Common myeloid progenitor, CD34-positive (primary cell): ENCODE measurements around the gene PPM1H.
A peak's percentile ranks its signal among the peaks of the same experiment; 100 is the strongest.

Experiments used
- CTCF ChIA-PET: fragments of 350-600 bp; sonication (Branson Sonifier 250); formaldehyde crosslinking; loops from one replicate; lab custom pipeline; 2021; ENCODE audit warnings: antibody characterized with exemption; lab: Charles Lee
- POLR2A ChIA-PET: fragments of 350-600 bp; sonication (Branson Sonifier 250); formaldehyde crosslinking; loops from one replicate; lab custom pipeline; 2021; ENCODE audit warnings: antibody characterized with exemption; lab: Charles Lee
- DNase-seq, 3 donors: peaks; one replicate each; pipeline versions ENCODE4 v3.0.0 to v3.0.0-alpha.2; 2013
- H3K27ac ChIP-seq, 2 experiments: 1 replicate in 1 of 2; 2 replicates in 1 of 2; pipeline ENCODE4 v1.7.0; 2013; ENCODE audit warnings: inconsistent platforms in 2 of 2, low read length in 2 of 2, mild to moderate bottlenecking in 2 of 2, low read depth in 1 of 2, moderate library complexity in 1 of 2; ENCODE audit not compliant: severe bottlenecking in 2 of 2, insufficient read depth in 1 of 2, poor library complexity in 1 of 2
- H3K27me3 ChIP-seq, 5 experiments: replicated peaks in 2 of 5; 1 replicate in 3 of 5; 2 replicates in 2 of 5; pipeline versions ENCODE4 v1.6.1 to v1.7.0; 2013; ENCODE audit warnings: low read length in 4 of 5, mild to moderate bottlenecking in 2 of 5, moderate library complexity in 2 of 5, inconsistent platforms in 1 of 5; ENCODE audit not compliant: insufficient read depth in 5 of 5, control insufficient read depth in 4 of 5
- H3K36me3 ChIP-seq, 4 experiments: 1 replicate in 2 of 4; 2 replicates in 2 of 4; pipeline versions ENCODE4 v1.6.1 to v1.7.0; 2013; ENCODE audit warnings: low read length in 3 of 4, control low read depth in 1 of 4, mild to moderate bottlenecking in 1 of 4; ENCODE audit not compliant: control insufficient read depth in 4 of 4, insufficient read depth in 4 of 4
- H3K4me1 ChIP-seq, 4 experiments: 1 replicate in 3 of 4; 2 replicates in 1 of 4; pipeline versions ENCODE4 v1.6.1 to v1.7.1; 2013; ENCODE audit warnings: low read length in 3 of 4, mild to moderate bottlenecking in 3 of 4, control low read depth in 1 of 4, inconsistent platforms in 1 of 4, moderate library complexity in 1 of 4; ENCODE audit not compliant: control insufficient read depth in 4 of 4, insufficient read depth in 4 of 4; ENCODE audit errors: control extremely low read depth in 1 of 4
- H3K4me3 ChIP-seq, 7 experiments: 1 replicate in 4 of 7; 2 replicates in 3 of 7; pipeline versions ENCODE4 v1.5.1 to v1.7.0; 2013; ENCODE audit warnings: mild to moderate bottlenecking in 7 of 7, low read length in 6 of 7, moderate library complexity in 6 of 7, inconsistent platforms in 2 of 7, low read depth in 2 of 7, control low read depth in 1 of 7; ENCODE audit not compliant: insufficient read depth in 4 of 7, control insufficient read depth in 1 of 7; ENCODE audit errors: extremely low read depth in 1 of 7
- H3K9me3 ChIP-seq, 5 experiments: 1 replicate in 4 of 5; 2 replicates in 1 of 5; pipeline versions ENCODE4 v1.6.1 to v1.7.1; 2013; ENCODE audit warnings: low read length in 4 of 5, mild to moderate bottlenecking in 2 of 5, inconsistent platforms in 1 of 5, low read depth in 1 of 5, moderate library complexity in 1 of 5; ENCODE audit not compliant: control insufficient read depth in 4 of 5, insufficient read depth in 2 of 5; ENCODE audit errors: control extremely low read depth in 1 of 5
- WGBS: methylation state at CpG from one replicate; pipeline ENCODE4 v1.1.5; 2013; ENCODE audit not compliant: insufficient coverage; 5-methylcytosine and 5-hydroxymethylcytosine counted together

The PPM1H gene

GRCh38 chr12:62776997-62777396 lies 158.0 kb downstream of the PPM1H start:
- no peak overlapping the region for H3K4me3 ChIP-seq
- DNase-seq, result no peak
- H3K4me1 ChIP-seq, result peaks cover 0 to 7% (median 1%) of the 10 kb centered on the region in 4 experiments
- no peaks in the 10 kb centered on the region for H3K27me3 ChIP-seq
- H3K27ac ChIP-seq, result no peak overlapping the region
- no peaks in the 10 kb centered on the region for H3K9me3 ChIP-seq
- peaks cover 0 to 4% (median 0%) of the 10 kb centered on the region in 4 experiments for H3K36me3 ChIP-seq
- CTCF ChIA-PET, result no interaction called here
- 100% methylated on average over 1 of the region's 2 CpGs for WGBS
- POLR2A ChIA-PET, result no interaction called here

GRCh38 chr12:62776575-62776974 lies 158.4 kb downstream of the PPM1H start:
- POLR2A ChIA-PET, result no interaction called here
- CTCF ChIA-PET, result no interaction called here
- H3K27me3 ChIP-seq, result no peaks in the 10 kb centered on the region
- H3K4me1 ChIP-seq, result peaks cover 0 to 7% (median 2%) of the 10 kb centered on the region in 4 experiments
- no peak overlapping the region for H3K27ac ChIP-seq
- H3K9me3 ChIP-seq, result no peaks in the 10 kb centered on the region
- no peak overlapping the region for H3K4me3 ChIP-seq
- H3K36me3 ChIP-seq, result peaks cover 0 to 4% (median 0%) of the 10 kb centered on the region in 4 experiments
- DNase-seq, result no peak

- 88% methylated on average over 8 of the region's 8 CpGs for WGBS
- CTCF ChIA-PET, result no interaction called here
These were observed 160.2 kb downstream of the PPM1H start for GRCh38 chr12:62774794-62775193.

GRCh38 chr12:62772416-62772955 lies 162.5 kb downstream of the PPM1H start:
- Histone ChIP-seq H3K9me3 (no peaks in the 10 kb centered on the region), H3K4me1 (peaks cover 0 to 7% (median 2%) of the 10 kb centered on the region in 4 experiments), H3K36me3 (no peaks in the 10 kb centered on the region), H3K4me3 (no peak overlapping the region), H3K27me3 (no peaks in the 10 kb centered on the region), H3K27ac (no peak overlapping the region)
- ChIA-PET CTCF (interaction anchor here (1.6 to 1.8 kb wide), 2 partner anchors 11 to 25 kb away, joined by 4 to 7 read pairs; no protein-coding TSS in a partner anchor), POLR2A (interaction anchor here (0.6 kb wide), 1 partner anchor 93 kb away, joined by 3 read pairs; no protein-coding TSS in a partner anchor)
- 100% methylated on average over 1 of the region's 4 CpGs for WGBS
- DNase-seq, result peak; percentile 27 to 73 (median 59)

More at GRCh38 chr12:62774794-62775193, 160.2 kb downstream of the PPM1H start:
- H3K36me3 ChIP-seq, result no peaks in the 10 kb centered on the region
- no peak overlapping the region for H3K4me3 ChIP-seq
- H3K9me3 ChIP-seq, result no peaks in the 10 kb centered on the region
- peak in 1 of 3 donors; percentile 25 for DNase-seq
- POLR2A ChIA-PET, result interaction anchor here (1.4 kb wide), 1 partner anchor 308 kb away, joined by 3 read pairs; the partner anchor contains the start of gene MON2
- no peaks in the 10 kb centered on the region for H3K27me3 ChIP-seq
- no peak overlapping the region for H3K27ac ChIP-seq
- peaks cover 0 to 7% (median 2%) of the 10 kb centered on the region in 4 experiments for H3K4me1 ChIP-seq

- CTCF ChIA-PET, result interaction anchor here (1.6 to 1.8 kb wide), 2 partner anchors 10 to 26 kb away, joined by 4 to 7 read pairs; no protein-coding TSS in a partner anchor
- no peak overlapping the region for H3K4me3 ChIP-seq
- H3K9me3 ChIP-seq, result no peaks in the 10 kb centered on the region
- no peaks in the 10 kb centered on the region for H3K27me3 ChIP-seq
- peaks cover 0 to 7% (median 2%) of the 10 kb centered on the region in 4 experiments for H3K4me1 ChIP-seq
- POLR2A ChIA-PET, result interaction anchor here (0.6 to 0.7 kb wide), 2 partner anchors 29 to 94 kb away, joined by 3 to 4 read pairs; no protein-coding TSS in a partner anchor
- H3K36me3 ChIP-seq, result no peaks in the 10 kb centered on the region
- no CpG with 5 or more reads among the region's 2 CpGs for WGBS
- DNase-seq, result no peak
- no peak overlapping the region for H3K27ac ChIP-seq
These were observed 163.1 kb downstream of the PPM1H start for GRCh38 chr12:62771828-62772227.

GRCh38 chr12:62770381-62770780 lies 164.6 kb downstream of the PPM1H start:
- ChIA-PET CTCF (interaction anchor here (1.2 kb wide), 1 partner anchor 189 kb away, joined by 3 read pairs; no protein-coding TSS in a partner anchor), POLR2A (no interaction called here)
- Histone ChIP-seq H3K27ac (no peak overlapping the region), H3K27me3 (no peaks in the 10 kb centered on the region), H3K36me3 (no peaks in the 10 kb centered on the region), H3K9me3 (no peaks in the 10 kb centered on the region), H3K4me3 (no peak overlapping the region), H3K4me1 (peaks cover 0 to 7% (median 2%) of the 10 kb centered on the region in 4 experiments)
- no peak for DNase-seq
- 83% methylated on average over 2 of the region's 2 CpGs for whole genome bisulfite sequencing

GRCh38 chr12:62769076-62769619 lies 165.8 kb downstream of the PPM1H start:
- WGBS, result 91% methylated on average over 3 of the region's 3 CpGs
- no peak for DNase-seq
- POLR2A ChIA-PET, result interaction anchor here (0.6 to 0.7 kb wide), 4 partner anchors 228 to 1187 kb away, joined by 4 to 7 read pairs (median 6); no protein-coding TSS in a partner anchor
- Histone ChIP-seq H3K4me3 (no peak overlapping the region), H3K27me3 (no peaks in the 10 kb centered on the region), H3K9me3 (no peaks in the 10 kb centered on the region), H3K36me3 (peaks cover 0 to 5% (median 0%) of the 10 kb centered on the region in 4 experiments), H3K4me1 (peaks cover 0 to 4% (median 0%) of the 10 kb centered on the region in 4 experiments), H3K27ac (no peak overlapping the region)
- CTCF ChIA-PET, result interaction anchor here (0.7 kb wide), 1 partner anchor 160 kb away, joined by 4 read pairs; no protein-coding TSS in a partner anchor
